ENCODE results near the gene CKM. TPM values are rescaled to one million over a fixed set of nuclear protein-coding genes. Genes with fewer than 3 reads are reported as not detected.
"Not testable (repeated sequence)": the region's sequence is repeated elsewhere in the genome, so short reads cannot be mapped to it uniquely, and the experiment has no call there.

CKM gene
- polyA plus RNA-seq, 3 donors = 0.42 to 1.6 (median 0.50) TPM

- DNase-seq (ENCODE audit: extremely low read depth in 1 of 11, low read depth in 9 of 11, low spot score in 4 of 11) = no peak
Observed at GRCh38 chr19:45331411-45331810, 8.7 kb upstream of the CKM start.

GRCh38 chr19:45327404-45328143 is 4.9 kb upstream of the CKM start:
- DNase-seq (ENCODE audit: extremely low read depth in 1 of 11, low read depth in 9 of 11, low spot score in 4 of 11) = no peak

- DNase-seq (ENCODE audit: extremely low read depth in 1 of 11, low read depth in 9 of 11, low spot score in 4 of 11) = no peak
Observed at GRCh38 chr19:45324349-45324907, 1.8 kb upstream of the CKM start.

GRCh38 chr19:45323671-45324081 is 1.0 kb upstream of the CKM start:
- DNase-seq (ENCODE audit: extremely low read depth in 1 of 11, low read depth in 9 of 11, low spot score in 4 of 11) = no peak

- DNase-seq (ENCODE audit: extremely low read depth in 1 of 11, low read depth in 9 of 11, low spot score in 4 of 11) = peak in 1 of 11 donors; percentile 38
Observed at GRCh38 chr19:45322311-45322710, 364 bp downstream of the CKM start.

GRCh38 chr19:45321848-45322247 is 827 bp downstream of the CKM start:
- DNase-seq (ENCODE audit: extremely low read depth in 1 of 11, low read depth in 9 of 11, low spot score in 4 of 11) = no peak

GRCh38 chr19:45320997-45321775 is 1.5 kb downstream of the CKM start:
- no peak for DNase-seq (ENCODE audit: extremely low read depth in 1 of 11, low read depth in 9 of 11, low spot score in 4 of 11)

GRCh38 chr19:45315304-45315703 is 7.4 kb downstream of the CKM start:
- DNase-seq (ENCODE audit: extremely low read depth in 1 of 11, low read depth in 9 of 11, low spot score in 4 of 11) = no peak

- DNase-seq (ENCODE audit: extremely low read depth in 1 of 11, low read depth in 9 of 11, low spot score in 4 of 11) = no peak
Observed at GRCh38 chr19:45314708-45315245, 7.9 kb downstream of the CKM start.

GRCh38 chr19:45312285-45312684 is 10.4 kb downstream of the CKM start:
- DNase-seq (ENCODE audit: extremely low read depth in 1 of 11, low read depth in 9 of 11, low spot score in 4 of 11) = not testable (repeated sequence)

- no peak for DNase-seq (ENCODE audit: extremely low read depth in 1 of 11, low read depth in 9 of 11, low spot score in 4 of 11)
Observed at GRCh38 chr19:45311621-45312020, 11.1 kb downstream of the CKM start.

- not testable (repeated sequence) for DNase-seq (ENCODE audit: extremely low read depth in 1 of 11, low read depth in 9 of 11, low spot score in 4 of 11)
Observed at GRCh38 chr19:45309322-45309721, 13.4 kb downstream of the CKM start.

- DNase-seq (ENCODE audit: extremely low read depth in 1 of 11, low read depth in 9 of 11, low spot score in 4 of 11) = no peak
Observed at GRCh38 chr19:45307361-45307760, 15.3 kb downstream of the CKM start.

GRCh38 chr19:45306518-45307027 is 16.1 kb downstream of the CKM start:
- DNase-seq (ENCODE audit: extremely low read depth in 1 of 11, low read depth in 9 of 11, low spot score in 4 of 11) = peak in 1 of 11 donors; percentile 23

GRCh38 chr19:45306040-45306439 is 16.6 kb downstream of the CKM start:
- no peak for DNase-seq (ENCODE audit: extremely low read depth in 1 of 11, low read depth in 9 of 11, low spot score in 4 of 11)

GRCh38 chr19:45305421-45305820 is 17.3 kb downstream of the CKM start:
- no peak for DNase-seq (ENCODE audit: extremely low read depth in 1 of 11, low read depth in 9 of 11, low spot score in 4 of 11)

GRCh38 chr19:45305007-45305406 is 17.7 kb downstream of the CKM start:
- DNase-seq (ENCODE audit: extremely low read depth in 1 of 11, low read depth in 9 of 11, low spot score in 4 of 11) = no peak

- DNase-seq (ENCODE audit: extremely low read depth in 1 of 11, low read depth in 9 of 11, low spot score in 4 of 11) = no peak
Observed at GRCh38 chr19:45304141-45304926, 18.3 kb downstream of the CKM start.
